Endothelial cell of umbilical vein (primary cell): Measurements from ENCODE around the gene CPSF3. TPM values are rescaled to one million over a fixed set of nuclear protein-coding genes. Genes with fewer than 3 reads are reported as not detected.
A peak's percentile ranks its signal among the peaks of the same experiment; 100 is the strongest.

Source experiments
- BruUV-seq: library from RNA; stranded (reverse); fragments of 400-500 nt; replicated peaks from 2 replicates; lab custom pipeline; 2021; lab: Mats Ljungman, UMichigan
- CTCF ChIA-PET: fragments of 300-600, 350-600 bp; sonication (Branson Sonifier 250); formaldehyde crosslinking; loops from one replicate; lab custom pipeline; 2021; ENCODE audit warnings: antibody characterized with exemption, inconsistent platforms; lab: Charles Lee
- POLR2A ChIA-PET: fragments of 300-600, 350-600 bp; sonication (Branson Sonifier 250); formaldehyde crosslinking; loops from one replicate; lab custom pipeline; 2021; ENCODE audit warnings: antibody characterized with exemption, inconsistent platforms; lab: Charles Lee
- DNase-seq: peaks from one replicate; pipeline ENCODE4 v3.0.0-alpha.2; 2011; ENCODE audit warnings: low read depth, low spot score
- FAIRE-seq: peaks from 2 replicates; lab custom pipeline; 2011; peaks lifted over from hg19 to GRCh38; lab: Jason Lieb, UNC
- H2AFZ ChIP-seq: 2 replicates; pipeline ENCODE4 v1.6.0; 2012; ENCODE audit warnings: low read depth, low read length, control low read depth, inconsistent platforms
- H3K27ac ChIP-seq: 2 replicates; pipeline ENCODE4 v1.5.1; 2011; ENCODE audit warnings: low read depth, mild to moderate bottlenecking, control low read depth, low read length, moderate library complexity; ENCODE audit not compliant: insufficient read depth
- H3K27me3 ChIP-seq, 2 experiments: 2 replicates each; pipeline versions ENCODE4 v1.6.0 to v1.6.1; 2011; ENCODE audit warnings: low read length in 2 of 2, mixed read lengths in 1 of 2; ENCODE audit not compliant: control insufficient read depth in 2 of 2, insufficient read depth in 2 of 2
- H3K36me3 ChIP-seq, 2 experiments: 2 replicates in 1 of 2; 3 replicates in 1 of 2; pipeline ENCODE4 v1.5.1; 2011; ENCODE audit warnings: low read length in 2 of 2, mild to moderate bottlenecking in 1 of 2, moderate library complexity in 1 of 2; ENCODE audit not compliant: control insufficient read depth in 2 of 2, insufficient read depth in 2 of 2; ENCODE audit errors: extremely low read depth in 1 of 2
- H3K4me1 ChIP-seq: 3 replicates; pipeline ENCODE4 v1.5.1; 2011; ENCODE audit warnings: mild to moderate bottlenecking, low read length; ENCODE audit not compliant: control insufficient read depth, insufficient read depth; ENCODE audit errors: extremely low read depth
- H3K4me2 ChIP-seq: 2 replicates; pipeline ENCODE4 v1.6.1; 2011; ENCODE audit warnings: low read length, control low read depth, mixed read lengths; ENCODE audit not compliant: insufficient read depth
- H3K4me3 ChIP-seq, 3 experiments: fragments of 200-600 bp in 1 of 3; sonication (generic), shearing (Covaris generic) in 1 of 3; replicated peaks in 1 of 3; 2 replicates each; pipeline ENCODE4 v1.5.1; 2011 to 2016; ENCODE audit warnings: control low read depth in 3 of 3, low read length in 3 of 3, mild to moderate bottlenecking in 2 of 3, inconsistent platforms in 1 of 3, low read depth in 1 of 3, moderate library complexity in 1 of 3; ENCODE audit not compliant: insufficient read depth in 1 of 3
- H3K79me2 ChIP-seq: 2 replicates; pipeline ENCODE4 v1.6.0; 2012; ENCODE audit warnings: low read length, inconsistent platforms; ENCODE audit not compliant: control insufficient read depth, insufficient read depth
- H3K9ac ChIP-seq: replicated peaks from 2 replicates; pipeline ENCODE3; 2011; ENCODE audit warnings: low read length, control low read depth; ENCODE audit not compliant: insufficient read depth; ENCODE audit errors: extremely low read depth
- H3K9me1 ChIP-seq: replicated peaks from 3 replicates; pipeline ENCODE4 v1.6.0; 2011; ENCODE audit warnings: mild to moderate bottlenecking, low read length; ENCODE audit not compliant: control insufficient read depth, insufficient read depth; ENCODE audit errors: extremely low read depth
- H3K9me3 ChIP-seq: replicated peaks from 2 replicates; pipeline ENCODE4 v1.5.1; 2012; ENCODE audit warnings: low read length, inconsistent platforms; ENCODE audit not compliant: control insufficient read depth, insufficient read depth
- H4K20me1 ChIP-seq: replicated peaks from 2 replicates; pipeline ENCODE3; 2011; ENCODE audit warnings: mild to moderate bottlenecking, low read length; ENCODE audit not compliant: control insufficient read depth, insufficient read depth; ENCODE audit errors: extremely low read depth
- EZH2 ChIP-seq: IDR thresholded peaks from 2 replicates; pipeline ENCODE4 v1.6.1; 2012; ENCODE audit warnings: borderline replicate concordance, low read depth, mild to moderate bottlenecking, moderate library complexity, low read length, inconsistent platforms; ENCODE audit not compliant: severe bottlenecking
- FOS ChIP-seq: IDR thresholded peaks from 2 replicates; pipeline ENCODE4 v1.6.1; 2011; ENCODE audit warnings: mild to moderate bottlenecking, low read length, moderate library complexity, borderline replicate concordance; ENCODE audit not compliant: insufficient read depth
- GATA2 ChIP-seq: IDR thresholded peaks from 2 replicates; pipeline ENCODE4 v1.7.0; 2011; ENCODE audit warnings: low read depth, mild to moderate bottlenecking, moderate library complexity, mixed read lengths, low read length; ENCODE audit not compliant: insufficient read length, insufficient read depth
- JUN ChIP-seq: IDR thresholded peaks from 2 replicates; pipeline ENCODE4 v1.6.1; 2011; ENCODE audit warnings: borderline replicate concordance, low read depth; ENCODE audit not compliant: insufficient read length, insufficient read depth
- MYC ChIP-seq: IDR thresholded peaks from one replicate; pipeline ENCODE4 v1.6.1; 2011; ENCODE audit warnings: mild to moderate bottlenecking, low read depth, low read length
- POLR2A ChIP-seq: IDR thresholded peaks from 2 replicates; pipeline ENCODE4 v1.6.1; 2012; ENCODE audit warnings: low read depth, mild to moderate bottlenecking, control low read depth, low read length
- POLR2AphosphoS5 ChIP-seq: IDR thresholded peaks from 2 replicates; pipeline ENCODE4 v1.6.1; 2012; ENCODE audit warnings: low read depth, mild to moderate bottlenecking, control low read depth, low read length, moderate library complexity; ENCODE audit not compliant: insufficient read depth
- dilution Hi-C: fragments of 300-500 bp; cut with MboI; formaldehyde crosslinking; loops from one replicate; pipeline ENCODE4 v1.15.0; 2019; ENCODE audit warnings: low sequenced_read_pairs; ENCODE audit not compliant: extremely low pct_ligation_motif_present
- intact Hi-C: fragments of 100-400 bp; cut with micrococcal nuclease; formaldehyde crosslinking; loops from one replicate; pipeline ENCODE4 v1.10.0; 2022
- polyA plus RNA-seq, 4 experiments: library from polyadenylated mRNA; depleted of rRNA in 3 of 4; stranded (reverse) in 3 of 4; unstranded in 1 of 4; fragments of >200 nt; gene quantifications; 2 replicates each; pipeline versions ENCODE4 v1.2.1 to v1.2.3, GENCODE V29; 2011 to 2012; ENCODE audit warnings: missing spikeins in 1 of 4
- total RNA-seq: library from RNA; stranded (reverse); gene quantifications from 2 replicates; pipeline ENCODE4 v1.2.3, GENCODE V29; 2021
- TF ChIP-seq, protein P1 (sequence below), 2 donors: IDR thresholded peaks; 1 replicate in 1 of 2; 2 replicates in 1 of 2; pipeline ENCODE4 v1.5.1; 2011; ENCODE audit warnings: low read length in 2 of 2, mild to moderate bottlenecking in 2 of 2, moderate library complexity in 2 of 2, control low read depth in 1 of 2, inconsistent platforms in 1 of 2, low read depth in 1 of 2; ENCODE audit not compliant: insufficient read depth in 1 of 2; ENCODE audit errors: extremely low read depth in 1 of 2
- TF ChIP-seq, protein P2 (sequence below): IDR thresholded peaks from 2 replicates; pipeline ENCODE4 v1.6.1; 2011; ENCODE audit not compliant: insufficient read depth, insufficient read length

Gene CPSF3
- total and polyA plus RNA-seq, 2 donors (not counting 3 experiments of a cell fraction or from before 2014, with no cell fraction given): 13.7 to 35.6 TPM

DNA sequence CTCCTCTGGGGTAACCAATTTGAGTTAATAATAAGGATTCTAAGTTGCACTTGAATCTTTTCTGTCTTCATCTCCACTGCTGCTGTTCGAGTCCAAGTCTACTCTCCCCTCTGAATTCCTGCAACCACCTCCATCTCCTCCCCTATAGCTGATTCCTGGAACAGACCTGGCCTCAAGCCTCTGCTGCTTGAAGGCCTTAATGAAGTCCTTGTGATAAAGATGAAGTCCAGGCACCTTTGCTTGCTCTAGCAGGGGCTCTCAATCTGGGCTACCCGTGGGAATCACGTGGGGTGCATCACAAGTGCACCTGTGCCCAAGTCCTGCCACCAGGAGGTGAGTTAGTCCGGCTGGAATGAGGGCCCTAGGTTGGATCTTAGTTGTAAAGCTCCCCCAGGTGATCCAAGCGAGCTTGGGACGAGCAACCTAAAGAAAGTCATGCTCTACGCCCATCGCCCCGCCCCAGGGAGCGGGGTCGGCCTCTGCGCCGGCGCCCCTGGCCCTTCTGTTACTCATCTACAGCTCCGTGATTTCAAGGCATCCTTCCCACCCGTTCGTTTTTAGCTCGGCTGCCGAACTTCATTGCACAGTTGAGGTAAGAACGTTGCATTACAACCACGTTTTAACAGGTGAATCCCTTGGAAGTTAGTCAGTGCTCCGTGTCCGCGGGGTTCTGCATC lies 50.0 kb downstream of the CPSF3 start:
- no peak for DNase-seq
- Histone ChIP-seq H3K4me3 (peak overlapping the region in 2 of 3 experiments; percentile 73 to 86), H3K9me3 (no peaks in the 10 kb centered on the region), H3K36me3 (no peaks in the 10 kb centered on the region), H3K9me1 (no peaks in the 10 kb centered on the region), H3K79me2 (peaks cover 13% of the 10 kb centered on the region), H3K4me1 (peaks cover 7% of the 10 kb centered on the region), H3K9ac (no peak overlapping the region), H3K27ac (no peak overlapping the region), H4K20me1 (no peaks in the 10 kb centered on the region), H2AFZ (peak overlapping the region; percentile 81), H3K27me3 (no peaks in the 10 kb centered on the region), H3K4me2 (peak overlapping the region; percentile 68)
- TSS peak; percentile 15 for BruUV-seq
- CTCF ChIA-PET: interaction anchor here (1.2 to 2.3 kb wide), 2 partner anchors 9 to 32 kb away, joined by 5 to 7 read pairs; no protein-coding TSS in a partner anchor
- dilution Hi-C loops (no loop called here), intact Hi-C loops (loop anchor here (5.0 kb wide), 1 partner anchor 331 kb away; no protein-coding TSS in a partner anchor)
- FAIRE-seq: no peak
- POLR2A ChIA-PET: no interaction called here
- TF ChIP-seq, protein P1, sequence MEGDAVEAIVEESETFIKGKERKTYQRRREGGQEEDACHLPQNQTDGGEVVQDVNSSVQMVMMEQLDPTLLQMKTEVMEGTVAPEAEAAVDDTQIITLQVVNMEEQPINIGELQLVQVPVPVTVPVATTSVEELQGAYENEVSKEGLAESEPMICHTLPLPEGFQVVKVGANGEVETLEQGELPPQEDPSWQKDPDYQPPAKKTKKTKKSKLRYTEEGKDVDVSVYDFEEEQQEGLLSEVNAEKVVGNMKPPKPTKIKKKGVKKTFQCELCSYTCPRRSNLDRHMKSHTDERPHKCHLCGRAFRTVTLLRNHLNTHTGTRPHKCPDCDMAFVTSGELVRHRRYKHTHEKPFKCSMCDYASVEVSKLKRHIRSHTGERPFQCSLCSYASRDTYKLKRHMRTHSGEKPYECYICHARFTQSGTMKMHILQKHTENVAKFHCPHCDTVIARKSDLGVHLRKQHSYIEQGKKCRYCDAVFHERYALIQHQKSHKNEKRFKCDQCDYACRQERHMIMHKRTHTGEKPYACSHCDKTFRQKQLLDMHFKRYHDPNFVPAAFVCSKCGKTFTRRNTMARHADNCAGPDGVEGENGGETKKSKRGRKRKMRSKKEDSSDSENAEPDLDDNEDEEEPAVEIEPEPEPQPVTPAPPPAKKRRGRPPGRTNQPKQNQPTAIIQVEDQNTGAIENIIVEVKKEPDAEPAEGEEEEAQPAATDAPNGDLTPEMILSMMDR (IDR thresholded peaks at IDR 0.05; ENCODE audit: extremely low read depth in 1 of 2, insufficient read depth in 1 of 2, low read depth in 1 of 2, low read length in 2 of 2): no peak
- TF ChIP-seq EZH2: no peak
- no peak for TF ChIP-seq POLR2AphosphoS5
- TF ChIP-seq FOS: no peak
- TF ChIP-seq JUN: no peak
- no peak for TF ChIP-seq POLR2A
- TF ChIP-seq, protein P2, sequence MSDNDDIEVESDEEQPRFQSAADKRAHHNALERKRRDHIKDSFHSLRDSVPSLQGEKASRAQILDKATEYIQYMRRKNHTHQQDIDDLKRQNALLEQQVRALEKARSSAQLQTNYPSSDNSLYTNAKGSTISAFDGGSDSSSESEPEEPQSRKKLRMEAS: no peak
- no peak for TF ChIP-seq MYC
- TF ChIP-seq GATA2: no peak
